Smooth muscle cell of the brain vasculature (primary cell): ENCODE data around the gene RPSA.
"Not testable (repeated sequence)": the region's sequence is repeated elsewhere in the genome, so short reads cannot be mapped to it uniquely, and the experiment has no call there.

Experiments
- DNase-seq: peaks from one replicate; pipeline ENCODE4 v3.0.0-alpha.2; 2012; ENCODE audit warnings: low read depth, low spot score

RPSA gene

GRCh38 chr3:39454591-39455217 is 48.2 kb downstream of the RPSA start:
- no peak for DNase-seq

GRCh38 chr3:39456159-39456558 is 49.6 kb downstream of the RPSA start:
- no peak for DNase-seq

GRCh38 chr3:39457361-39457760 is 50.8 kb downstream of the RPSA start:
- no peak for DNase-seq

GRCh38 chr3:39458579-39458978 is 52.1 kb downstream of the RPSA start:
- DNase-seq: not testable (repeated sequence)

GRCh38 chr3:39460677-39461076 is 54.2 kb downstream of the RPSA start:
- no peak for DNase-seq
